DMS 273 (cell line): Measurements from ENCODE around the gene UBQLN4.
"Not testable (repeated sequence)": the region's sequence is repeated elsewhere in the genome, so short reads cannot be mapped to it uniquely, and the experiment has no call there.

Experiments
- DNase-seq: peaks from one replicate; lab custom pipeline; 2025; ENCODE audit not compliant: unreplicated experiment; lab: John Stamatoyannopoulos, UW

UBQLN4 gene

GRCh38 chr1:156081180-156081916, 27.8 kb upstream of the UBQLN4 start:
- DNase-seq: peak; percentile 59

GRCh38 chr1:156080863-156081179, 27.2 kb upstream of the UBQLN4 start:
- DNase-seq: no peak

GRCh38 chr1:156080241-156080862, 26.8 kb upstream of the UBQLN4 start:
- DNase-seq: no peak

GRCh38 chr1:156079762-156080161, 26.2 kb upstream of the UBQLN4 start:
- no peak for DNase-seq

- no peak for DNase-seq
These were observed 25.1 kb upstream of the UBQLN4 start for GRCh38 chr1:156078728-156079127.

GRCh38 chr1:156077430-156077760, 23.8 kb upstream of the UBQLN4 start:
- no peak for DNase-seq

- DNase-seq: no peak
These were observed 23.2 kb upstream of the UBQLN4 start for GRCh38 chr1:156076609-156077429.

- no peak for DNase-seq
These were observed 22.2 kb upstream of the UBQLN4 start for GRCh38 chr1:156075775-156076204.

- no peak for DNase-seq
These were observed 21.6 kb upstream of the UBQLN4 start for GRCh38 chr1:156075162-156075561.

- no peak for DNase-seq
These were observed 21.1 kb upstream of the UBQLN4 start for GRCh38 chr1:156074661-156075060.

GRCh38 chr1:156073740-156074139, 20.1 kb upstream of the UBQLN4 start:
- no peak for DNase-seq

GRCh38 chr1:156073110-156073687, 19.6 kb upstream of the UBQLN4 start:
- DNase-seq: no peak

- no peak for DNase-seq
These were observed 18.7 kb upstream of the UBQLN4 start for GRCh38 chr1:156072251-156072650.

- not testable (repeated sequence) for DNase-seq
These were observed 17.8 kb upstream of the UBQLN4 start for GRCh38 chr1:156071332-156071816.

GRCh38 chr1:156070548-156070947, 16.9 kb upstream of the UBQLN4 start:
- peak; percentile 97 for DNase-seq

- DNase-seq: no peak
These were observed 16.2 kb upstream of the UBQLN4 start for GRCh38 chr1:156069490-156070455.

- no peak for DNase-seq
These were observed 13.7 kb upstream of the UBQLN4 start for GRCh38 chr1:156067262-156067661.

- no peak for DNase-seq
These were observed 12.3 kb upstream of the UBQLN4 start for GRCh38 chr1:156065871-156066270.

- DNase-seq: no peak
These were observed 11.6 kb upstream of the UBQLN4 start for GRCh38 chr1:156065212-156065611.

- DNase-seq: no peak
These were observed 11.0 kb upstream of the UBQLN4 start for GRCh38 chr1:156064615-156065014.

GRCh38 chr1:156063997-156064285, 10.3 kb upstream of the UBQLN4 start:
- no peak for DNase-seq
